ENCODE measurements around the gene TMEM242. TPM values are rescaled to one million over a fixed set of nuclear protein-coding genes. Genes with fewer than 3 reads are reported as not detected.

TMEM242 gene
- total and polyA plus RNA-seq, 9 donors = 5.5 to 12.1 (median 10.1) TPM

DNA sequence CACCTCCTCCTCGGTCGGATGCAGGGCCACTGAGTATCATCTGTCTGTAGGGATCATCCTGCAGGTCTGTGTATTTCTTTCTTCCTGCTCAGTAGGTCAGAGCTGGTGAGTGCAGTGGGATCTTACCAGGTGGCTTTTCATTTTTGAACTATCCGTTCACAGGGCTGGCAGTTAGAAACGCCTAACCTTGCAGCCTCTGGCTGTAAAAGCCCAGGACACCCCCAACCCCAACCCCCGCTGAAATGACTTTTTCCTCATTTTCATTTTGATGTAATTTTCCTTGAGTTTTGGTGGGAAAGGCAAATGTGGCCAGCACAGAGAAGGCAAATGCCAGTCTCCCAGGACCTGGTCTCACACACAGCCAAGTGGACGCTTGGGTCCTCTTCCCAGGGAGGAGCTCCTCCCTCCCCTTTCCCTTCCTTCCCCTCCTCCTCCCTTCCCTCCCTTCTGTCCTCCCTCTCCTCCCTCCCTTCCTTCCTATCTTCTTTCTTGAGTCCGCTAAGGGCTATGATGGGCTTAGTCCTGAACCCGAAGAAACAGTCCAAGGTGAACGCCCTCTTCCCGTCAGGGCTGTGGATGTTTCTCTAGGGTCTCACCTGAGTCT is 36.0 kb downstream of the TMEM242 start:
- intact Hi-C loops (cut with DNase I) = no loop called here
- TF ChIP-seq CTCF (IDR thresholded peaks at IDR 0.05) (no peak), EP300 (IDR thresholded peaks at IDR 0.05) (no peak), POLR2A (IDR thresholded peaks at IDR 0.05) (no peak)
- no peaks in the 10 kb centered on the region for H3K9me3 ChIP-seq
- DNase-seq = no peak
- H3K27ac ChIP-seq = no peak overlapping the region
- no peak overlapping the region for H3K4me3 ChIP-seq
- 74 to 76% (median 76%) methylated on average over 10 of the region's 10 CpGs for WGBS, 3 donors
- no peaks in the 10 kb centered on the region for H3K4me1 ChIP-seq (ENCODE audit: insufficient read depth)
- no peaks in the 10 kb centered on the region for H3K27me3 ChIP-seq
- no peaks in the 10 kb centered on the region for H3K36me3 ChIP-seq

GRCh38 chr6:157285422-157285779 is 37.9 kb downstream of the TMEM242 start:
- H3K4me3 ChIP-seq = no peak overlapping the region
- no peak for DNase-seq

GRCh38 chr6:157284738-157285421 is 38.4 kb downstream of the TMEM242 start:
- no peak for DNase-seq
- no peaks in the 10 kb centered on the region for H3K27me3 ChIP-seq
- H3K27ac ChIP-seq = no peak overlapping the region
- intact Hi-C loops (cut with DNase I) = no loop called here
- TF ChIP-seq POLR2A (IDR thresholded peaks at IDR 0.05) (no peak), EP300 (IDR thresholded peaks at IDR 0.05) (no peak), CTCF (IDR thresholded peaks at IDR 0.05) (no peak)
- H3K4me3 ChIP-seq = no peak overlapping the region
- H3K36me3 ChIP-seq = no peaks in the 10 kb centered on the region
- 82 to 86% (median 84%) methylated on average over 14 of the region's 14 CpGs for WGBS, 3 donors
- H3K4me1 ChIP-seq (ENCODE audit: insufficient read depth) = no peaks in the 10 kb centered on the region
- no peaks in the 10 kb centered on the region for H3K9me3 ChIP-seq

More at GRCh38 chr6:157285422-157285779, 37.9 kb downstream of the TMEM242 start:
- no peaks in the 10 kb centered on the region for H3K9me3 ChIP-seq
- H3K27ac ChIP-seq = no peak overlapping the region
- H3K27me3 ChIP-seq = no peaks in the 10 kb centered on the region
- intact Hi-C loops (cut with DNase I) = no loop called here
- no peaks in the 10 kb centered on the region for H3K36me3 ChIP-seq
- 82 to 84% (median 83%) methylated on average over 5 of the region's 5 CpGs for WGBS, 3 donors
- no peak for TF ChIP-seq EP300 (IDR thresholded peaks at IDR 0.05)
- TF ChIP-seq CTCF (IDR thresholded peaks at IDR 0.05) = no peak
- TF ChIP-seq POLR2A (IDR thresholded peaks at IDR 0.05) = no peak
- no peaks in the 10 kb centered on the region for H3K4me1 ChIP-seq (ENCODE audit: insufficient read depth)

- no peak overlapping the region for H3K4me3 ChIP-seq
- H3K27ac ChIP-seq = no peak overlapping the region
- no peaks in the 10 kb centered on the region for H3K4me1 ChIP-seq (ENCODE audit: insufficient read depth)
- H3K36me3 ChIP-seq = no peaks in the 10 kb centered on the region
- intact Hi-C loops (cut with DNase I) = no loop called here
- H3K9me3 ChIP-seq = no peaks in the 10 kb centered on the region
- H3K27me3 ChIP-seq = no peaks in the 10 kb centered on the region
- WGBS, 3 donors = 88 to 94% (median 91%) methylated on average over 8 to 11 of the region's 13 CpGs
- no peak for DNase-seq
- TF ChIP-seq CTCF (IDR thresholded peaks at IDR 0.05) (no peak), EP300 (IDR thresholded peaks at IDR 0.05) (no peak), POLR2A (IDR thresholded peaks at IDR 0.05) (no peak)
Observed at GRCh38 chr6:157283900-157284737, 39.2 kb downstream of the TMEM242 start.

All from ovary (tissue), 9 donors.